Left ventricle myocardium inferior (tissue), 1 donor: ENCODE data around the gene DHDDS. TPM values are rescaled to one million over a fixed set of nuclear protein-coding genes. Genes with fewer than 3 reads are reported as not detected.

Source experiments
- DNase-seq: peaks from one replicate; pipeline ENCODE4 v3.0.0-alpha.2; 2020
- H3K27ac ChIP-seq: fragments of 200-600 bp; replicated peaks from 2 replicates; pipeline ENCODE4 v1.8.0; 2021
- H3K27me3 ChIP-seq: fragments of 200-600 bp; 2 replicates; pipeline ENCODE4 v1.8.0; 2021; ENCODE audit warnings: low read depth
- H3K36me3 ChIP-seq: fragments of 200-600 bp; 2 replicates; pipeline ENCODE4 v1.8.0; 2021
- H3K4me1 ChIP-seq: fragments of 200-600 bp; 2 replicates; pipeline ENCODE4 v1.8.0; 2021
- H3K4me3 ChIP-seq: fragments of 200-600 bp; 2 replicates; pipeline ENCODE4 v1.8.0; 2021; ENCODE audit warnings: mild to moderate bottlenecking, moderate library complexity
- H3K9me3 ChIP-seq: fragments of 200-600 bp; replicated peaks from 2 replicates; pipeline ENCODE4 v1.8.0; 2021
- CTCF ChIP-seq: fragments of 200-600 bp; IDR thresholded peaks from 2 replicates; pipeline ENCODE4 v1.8.0; 2021; ENCODE audit warnings: antibody characterized with exemption, mild to moderate bottlenecking, borderline replicate concordance
- intact Hi-C: fragments of 100-400 bp; cut with micrococcal nuclease; formaldehyde crosslinking; loops from one replicate; pipeline ENCODE4 v1.11.0; 2022
- total RNA-seq: library from RNA; stranded (reverse); fragmentation: NEBNext Ultra II Directional; extraction: Animal tissue kit (Norgen Biotek cat#: 25700); gene quantifications from one replicate; pipeline ENCODE4 v1.2.1, GENCODE V29; 2021
- donor health status: DM: no; HTN: yes; CAD: no; lungs with severe emphysema.

Gene DHDDS
- total RNA-seq, 1 donor from 2014 or later, result 27.9 TPM

GRCh38 chr1:26410706-26411623 is 21.2 kb upstream of the DHDDS start, which contains the start of gene LIN28A:
TSS of gene LIN28A (plus strand) at chr1:26410817. CDS start at chr1:26410892, 75 bp downstream.
- no peak within 1 kb of the TSS for H3K4me3 ChIP-seq
- no peaks in the 10 kb centered on the region for H3K9me3 ChIP-seq
- no peaks in the 10 kb centered on the region for H3K36me3 ChIP-seq
- intact Hi-C loops, result no loop called here
- no peak for TF ChIP-seq CTCF
- H3K27ac ChIP-seq, result no peak within 1 kb of the TSS
- no peaks in the 10 kb centered on the region for H3K4me1 ChIP-seq
- no peak for DNase-seq
- peaks cover 97% of the 10 kb centered on the region for H3K27me3 ChIP-seq

- H3K27me3 ChIP-seq, result peaks cover 97% of the 10 kb centered on the region
- intact Hi-C loops, result no loop called here
- no peak for TF ChIP-seq CTCF
- H3K27ac ChIP-seq, result no peak overlapping the region
- H3K36me3 ChIP-seq, result no peaks in the 10 kb centered on the region
- no peak overlapping the region for H3K4me3 ChIP-seq
- DNase-seq, result no peak
- H3K4me1 ChIP-seq, result no peaks in the 10 kb centered on the region
- H3K9me3 ChIP-seq, result no peaks in the 10 kb centered on the region
Measured at GRCh38 chr1:26411624-26412074, 20.5 kb upstream of the DHDDS start.

GRCh38 chr1:26412180-26412840 is 19.8 kb upstream of the DHDDS start:
- Histone ChIP-seq H3K4me3 (no peak overlapping the region), H3K36me3 (no peaks in the 10 kb centered on the region), H3K4me1 (no peaks in the 10 kb centered on the region), H3K27me3 (peaks cover 96% of the 10 kb centered on the region), H3K9me3 (no peaks in the 10 kb centered on the region), H3K27ac (no peak overlapping the region)
- intact Hi-C loops, result no loop called here
- TF ChIP-seq CTCF, result no peak
- no peak for DNase-seq

- intact Hi-C loops, result no loop called here
- H3K9me3 ChIP-seq, result no peaks in the 10 kb centered on the region
- H3K27me3 ChIP-seq, result peaks cover 93% of the 10 kb centered on the region
Measured at GRCh38 chr1:26413031-26413430, 19.1 kb upstream of the DHDDS start.

More at GRCh38 chr1:26413031-26413430, 19.1 kb upstream of the DHDDS start:
- H3K4me1 ChIP-seq, result no peaks in the 10 kb centered on the region
- no peak for TF ChIP-seq CTCF
- no peak for DNase-seq
- H3K27ac ChIP-seq, result no peak overlapping the region
- H3K36me3 ChIP-seq, result no peaks in the 10 kb centered on the region
- H3K4me3 ChIP-seq, result no peak overlapping the region
